ENCODE results near the gene ERBB3. TPM values are rescaled to one million over a fixed set of nuclear protein-coding genes. Genes with fewer than 3 reads are reported as not detected.

Gene ERBB3
- total and polyA plus RNA-seq, 9 donors, result 0.72 to 20.6 (median 3.3) TPM

DNA sequence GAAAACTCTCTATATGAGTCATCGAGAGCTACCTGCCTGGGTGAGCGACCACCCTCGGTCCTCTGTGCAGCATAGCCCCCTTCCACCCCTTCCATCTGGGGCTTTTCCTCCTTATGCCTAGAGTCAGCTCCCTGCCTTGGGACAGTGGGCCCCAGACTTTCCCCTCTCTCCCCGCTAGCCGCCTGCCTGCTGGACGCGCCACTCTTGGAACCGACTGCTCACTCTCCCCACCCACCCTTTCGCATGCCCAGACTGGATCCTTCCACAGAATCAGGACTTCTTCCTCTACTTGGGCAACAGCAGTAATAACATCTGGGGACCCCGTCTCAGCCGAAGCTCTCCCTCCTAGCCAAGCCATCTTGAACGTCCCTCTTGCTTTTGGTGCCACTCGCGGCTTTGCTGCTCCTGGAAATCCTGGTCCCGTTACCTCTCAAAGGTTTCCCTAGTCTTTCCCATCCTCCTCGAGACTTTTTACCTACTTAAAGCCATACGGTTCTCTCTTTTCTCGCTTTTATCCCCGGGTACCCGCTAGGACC lies 48.8 kb downstream of the ERBB3 start:
- 0 to 1% (median 0%) methylated on average over 20 of the region's 20 CpGs for WGBS, 3 donors
- peak in 3 of 5 donors; percentile 51 to 67 (median 57) for DNase-seq
- H3K27ac ChIP-seq, result peak overlapping the region; percentile 78 to 90
- H3K4me3 ChIP-seq, result peak overlapping the region; percentile 63
- H3K4me1 ChIP-seq (ENCODE audit: insufficient read depth), result peaks cover 9% of the 10 kb centered on the region
- no peaks in the 10 kb centered on the region for H3K27me3 ChIP-seq
- H3K36me3 ChIP-seq, result no peaks in the 10 kb centered on the region
- intact Hi-C loops (cut with DNase I), result loop anchor here in 3 of 4 donors (2.0 to 10.0 kb wide), 3 partner anchors 60 to 336 kb away; partner anchors contain the start of genes NABP2 (in 2 of the 3), RNF41 (in 2 of the 3), SPRYD4 (in 2 of the 3) and SMARCC2 (in 1 of the 3)
- H3K9me3 ChIP-seq, result no peaks in the 10 kb centered on the region
- TF ChIP-seq, protein P1, sequence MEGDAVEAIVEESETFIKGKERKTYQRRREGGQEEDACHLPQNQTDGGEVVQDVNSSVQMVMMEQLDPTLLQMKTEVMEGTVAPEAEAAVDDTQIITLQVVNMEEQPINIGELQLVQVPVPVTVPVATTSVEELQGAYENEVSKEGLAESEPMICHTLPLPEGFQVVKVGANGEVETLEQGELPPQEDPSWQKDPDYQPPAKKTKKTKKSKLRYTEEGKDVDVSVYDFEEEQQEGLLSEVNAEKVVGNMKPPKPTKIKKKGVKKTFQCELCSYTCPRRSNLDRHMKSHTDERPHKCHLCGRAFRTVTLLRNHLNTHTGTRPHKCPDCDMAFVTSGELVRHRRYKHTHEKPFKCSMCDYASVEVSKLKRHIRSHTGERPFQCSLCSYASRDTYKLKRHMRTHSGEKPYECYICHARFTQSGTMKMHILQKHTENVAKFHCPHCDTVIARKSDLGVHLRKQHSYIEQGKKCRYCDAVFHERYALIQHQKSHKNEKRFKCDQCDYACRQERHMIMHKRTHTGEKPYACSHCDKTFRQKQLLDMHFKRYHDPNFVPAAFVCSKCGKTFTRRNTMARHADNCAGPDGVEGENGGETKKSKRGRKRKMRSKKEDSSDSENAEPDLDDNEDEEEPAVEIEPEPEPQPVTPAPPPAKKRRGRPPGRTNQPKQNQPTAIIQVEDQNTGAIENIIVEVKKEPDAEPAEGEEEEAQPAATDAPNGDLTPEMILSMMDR (IDR thresholded peaks at IDR 0.05), result no peak
- TF ChIP-seq POLR2A (IDR thresholded peaks at IDR 0.05) (no peak), EP300 (IDR thresholded peaks at IDR 0.05) (no peak)

DNA sequence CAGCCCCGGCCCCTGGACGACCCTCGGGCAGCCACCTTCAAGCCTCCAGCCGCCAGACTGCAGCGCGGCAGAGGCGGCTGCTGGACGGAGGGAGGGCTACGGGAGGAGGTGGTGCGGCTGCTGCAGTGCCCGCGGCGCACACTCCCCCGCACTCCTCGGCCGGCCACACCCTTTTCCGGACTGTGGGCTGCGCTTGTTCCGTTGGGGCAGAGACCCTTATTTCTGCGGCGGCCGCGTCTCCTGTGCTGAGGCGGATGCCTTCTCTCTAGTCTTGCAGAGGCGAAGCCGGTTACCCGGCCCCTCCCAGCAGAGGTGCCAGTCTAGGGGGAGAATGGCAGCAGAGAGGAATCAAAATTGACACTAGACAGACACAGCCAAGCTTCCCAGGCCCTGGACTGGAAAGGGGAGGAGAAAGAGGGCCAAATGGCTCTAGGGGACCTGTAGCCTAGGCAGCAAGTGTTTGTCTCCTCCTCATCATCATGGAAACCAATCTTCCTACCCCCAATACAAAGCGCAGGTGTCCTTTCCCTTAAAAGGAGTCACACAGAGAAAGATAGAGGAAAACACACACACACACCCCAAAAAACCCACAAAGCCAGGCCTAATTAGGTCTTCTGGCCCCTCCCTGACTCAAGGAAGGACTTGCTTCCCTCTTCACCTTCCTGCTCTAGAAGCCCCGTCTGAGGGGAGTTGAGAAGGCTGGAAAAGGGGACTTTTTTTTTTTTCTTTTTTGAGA lies 49.4 kb downstream of the ERBB3 start:
- intact Hi-C loops (cut with DNase I), result loop anchor here in 3 of 4 donors (2.0 to 10.0 kb wide), 3 partner anchors 59 to 335 kb away; partner anchors contain the start of genes NABP2 (in 2 of the 3), RNF41 (in 2 of the 3), SPRYD4 (in 2 of the 3) and SMARCC2 (in 1 of the 3)
- WGBS, 3 donors, result 2% methylated on average over 29 of the region's 29 CpGs
- Histone ChIP-seq H3K36me3 (no peaks in the 10 kb centered on the region), H3K4me1 (ENCODE audit: insufficient read depth) (peaks cover 9% of the 10 kb centered on the region), H3K9me3 (no peaks in the 10 kb centered on the region), H3K4me3 (peak overlapping the region; percentile 63), H3K27me3 (no peaks in the 10 kb centered on the region), H3K27ac (peak overlapping the region; percentile 78 to 90)
- no peak for TF ChIP-seq EP300 (IDR thresholded peaks at IDR 0.05)
- TF ChIP-seq POLR2A (IDR thresholded peaks at IDR 0.05), result peak; percentile 20
- TF ChIP-seq, protein P1 (IDR thresholded peaks at IDR 0.05), result peak in 1 of 3 donors; percentile 10
- peak; percentile 74 to 84 (median 74) for DNase-seq

DNA sequence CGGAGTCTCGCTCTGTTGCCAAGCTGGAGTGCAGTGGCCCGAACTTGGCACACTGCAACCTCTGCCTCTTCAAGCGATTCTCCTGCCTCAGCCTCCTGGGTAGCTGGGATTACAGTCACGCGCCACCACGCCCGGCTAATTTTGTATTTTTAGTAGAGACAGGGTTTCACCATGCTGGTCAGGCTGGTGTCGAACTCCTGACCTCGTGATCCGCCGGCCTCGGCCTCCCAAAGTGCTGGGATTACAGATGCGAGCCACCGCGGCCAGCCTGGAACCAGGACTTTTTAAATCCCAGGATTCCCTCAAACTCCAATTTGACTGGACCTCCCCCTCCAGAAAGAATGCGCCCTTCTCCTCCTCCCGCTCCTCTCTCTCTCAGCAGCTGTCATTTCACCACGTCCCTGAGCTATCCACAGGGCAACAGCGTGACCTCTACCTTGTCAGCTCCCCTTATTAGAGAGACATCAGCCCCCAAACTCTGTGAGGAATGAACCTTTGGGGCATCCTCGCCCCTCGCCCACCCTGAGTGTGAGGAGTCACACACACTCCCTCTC lies 50.1 kb downstream of the ERBB3 start:
- Histone ChIP-seq H3K4me3 (no peak overlapping the region), H3K27me3 (no peaks in the 10 kb centered on the region), H3K27ac (peak overlapping the region; percentile 44 to 78), H3K4me1 (ENCODE audit: insufficient read depth) (peaks cover 9% of the 10 kb centered on the region), H3K9me3 (no peaks in the 10 kb centered on the region), H3K36me3 (no peaks in the 10 kb centered on the region)
- no peak for TF ChIP-seq POLR2A (IDR thresholded peaks at IDR 0.05)
- TF ChIP-seq, protein P1 (IDR thresholded peaks at IDR 0.05), result no peak
- no peak for TF ChIP-seq EP300 (IDR thresholded peaks at IDR 0.05)
- DNase-seq, result no peak
- intact Hi-C loops (cut with DNase I), result loop anchor here in 3 of 4 donors (2.0 to 10.0 kb wide), 3 partner anchors 59 to 335 kb away; partner anchors contain the start of genes NABP2 (in 2 of the 3), RNF41 (in 2 of the 3), SPRYD4 (in 2 of the 3) and SMARCC2 (in 1 of the 3)
- 53 to 60% (median 54%) methylated on average over 22 of the region's 22 CpGs for WGBS, 3 donors

DNA sequence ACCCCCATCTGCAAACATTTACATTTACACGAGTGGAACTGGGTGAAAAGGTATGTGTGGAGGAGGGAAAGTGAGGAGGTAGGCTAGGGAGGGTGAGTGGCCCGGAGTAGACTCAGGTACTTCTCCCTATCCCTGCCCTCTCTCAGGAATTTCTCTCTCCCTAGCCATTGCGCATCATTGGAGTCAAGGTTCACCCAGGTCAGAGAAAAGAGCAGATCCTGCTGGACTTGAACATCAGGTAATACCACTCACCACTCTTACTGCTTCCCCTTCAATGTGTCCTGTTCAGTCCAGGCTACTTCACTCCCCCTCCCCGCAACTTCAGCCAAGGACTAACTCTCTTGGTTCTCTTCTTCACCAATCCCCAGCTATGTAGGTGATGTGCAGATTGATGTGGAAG lies 50.9 kb downstream of the ERBB3 start:
- no peaks in the 10 kb centered on the region for H3K27me3 ChIP-seq
- no peak overlapping the region for H3K4me3 ChIP-seq
- H3K9me3 ChIP-seq, result no peaks in the 10 kb centered on the region
- no peaks in the 10 kb centered on the region for H3K36me3 ChIP-seq
- TF ChIP-seq, protein P1 (IDR thresholded peaks at IDR 0.05), result no peak
- TF ChIP-seq EP300 (IDR thresholded peaks at IDR 0.05) (no peak), POLR2A (IDR thresholded peaks at IDR 0.05) (no peak)
- no peak for DNase-seq
- intact Hi-C loops (cut with DNase I), result no loop called here
- H3K27ac ChIP-seq, result no peak overlapping the region
- H3K4me1 ChIP-seq (ENCODE audit: insufficient read depth), result peaks cover 9% of the 10 kb centered on the region
- 81 to 83% (median 82%) methylated on average over 4 of the region's 4 CpGs for WGBS, 3 donors
